ENCODE measurements around the gene SLC4A8. TPM values are rescaled to one million over a fixed set of nuclear protein-coding genes. Genes with fewer than 3 reads are reported as not detected.

SLC4A8 gene
- total RNA-seq, 1 donor = 3.3 TPM

DNA sequence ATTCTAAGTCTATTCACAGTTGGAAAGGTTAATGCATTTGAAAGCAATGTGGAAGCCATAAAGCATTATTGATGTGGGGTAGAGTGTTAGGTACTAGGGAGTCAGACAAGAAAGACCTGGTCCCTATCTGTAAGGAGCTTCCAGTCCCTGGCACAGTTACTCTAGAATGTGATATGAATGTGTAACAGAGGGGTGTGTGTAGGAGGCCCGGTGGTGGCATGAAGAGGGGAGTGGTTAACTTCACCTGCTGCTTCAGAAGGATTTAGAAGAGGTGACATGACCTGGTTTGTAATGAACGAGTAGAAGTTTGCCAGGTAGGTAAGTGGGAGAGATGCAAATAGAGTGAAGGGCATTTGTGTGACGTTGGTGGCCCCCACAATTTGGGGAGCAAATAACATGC is 18.3 kb upstream of the SLC4A8 start:
- Histone ChIP-seq H3K4me3 (ENCODE audit: low read length) (no peak overlapping the region), H3K9me3 (ENCODE audit: low read depth, low read length) (no peaks in the 10 kb centered on the region), H3K27me3 (ENCODE audit: insufficient read depth, low read length) (no peaks in the 10 kb centered on the region), H3K4me1 (ENCODE audit: insufficient read depth, low read length) (peaks cover 17% of the 10 kb centered on the region)

DNA sequence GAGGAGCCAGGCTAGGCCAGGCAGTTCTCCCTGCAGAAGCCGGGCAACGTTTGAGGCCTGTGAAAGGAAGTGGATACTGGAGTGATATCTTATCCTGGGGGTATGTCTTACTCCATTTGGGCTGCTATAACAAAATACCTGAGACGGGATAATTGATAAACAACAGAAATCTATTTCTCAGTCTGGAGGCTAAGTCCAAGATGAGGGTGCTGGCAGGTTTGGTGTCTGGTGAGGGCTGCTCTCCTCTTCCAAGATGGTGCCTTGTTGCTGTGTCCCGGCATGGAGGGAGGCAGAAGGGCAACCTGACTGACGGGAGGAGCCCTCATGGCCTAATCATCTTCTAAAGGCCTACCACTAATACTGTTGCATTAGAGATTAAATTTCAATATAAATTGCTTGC is 17.8 kb upstream of the SLC4A8 start:
- Histone ChIP-seq H3K27me3 (ENCODE audit: insufficient read depth, low read length) (no peaks in the 10 kb centered on the region), H3K4me3 (ENCODE audit: low read length) (no peak overlapping the region), H3K9me3 (ENCODE audit: low read depth, low read length) (no peaks in the 10 kb centered on the region), H3K4me1 (ENCODE audit: insufficient read depth, low read length) (peaks cover 17% of the 10 kb centered on the region)

DNA sequence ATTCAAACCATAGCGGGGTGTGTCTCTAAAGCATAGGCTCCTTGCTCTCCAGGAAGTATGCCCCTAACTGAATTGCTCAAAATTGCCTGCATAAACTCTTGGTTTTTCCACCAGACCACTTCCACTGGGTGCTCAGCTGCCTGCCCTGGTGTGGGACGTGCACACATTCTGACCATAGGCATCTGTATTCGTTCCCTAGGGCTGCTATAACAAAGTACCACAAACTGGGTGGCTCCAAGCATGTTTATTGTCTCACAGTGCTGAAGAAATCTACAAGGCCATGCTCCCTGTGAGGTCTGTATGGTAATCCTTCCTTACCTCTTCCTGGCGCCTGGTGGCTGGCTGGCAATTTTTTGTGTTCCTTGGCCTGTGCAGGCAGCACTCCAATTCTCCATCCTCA is 17.0 kb upstream of the SLC4A8 start:
- Histone ChIP-seq H3K4me3 (ENCODE audit: low read length) (no peak overlapping the region), H3K27me3 (ENCODE audit: insufficient read depth, low read length) (no peaks in the 10 kb centered on the region), H3K4me1 (ENCODE audit: insufficient read depth, low read length) (peaks cover 17% of the 10 kb centered on the region), H3K9me3 (ENCODE audit: low read depth, low read length) (no peaks in the 10 kb centered on the region)

DNA sequence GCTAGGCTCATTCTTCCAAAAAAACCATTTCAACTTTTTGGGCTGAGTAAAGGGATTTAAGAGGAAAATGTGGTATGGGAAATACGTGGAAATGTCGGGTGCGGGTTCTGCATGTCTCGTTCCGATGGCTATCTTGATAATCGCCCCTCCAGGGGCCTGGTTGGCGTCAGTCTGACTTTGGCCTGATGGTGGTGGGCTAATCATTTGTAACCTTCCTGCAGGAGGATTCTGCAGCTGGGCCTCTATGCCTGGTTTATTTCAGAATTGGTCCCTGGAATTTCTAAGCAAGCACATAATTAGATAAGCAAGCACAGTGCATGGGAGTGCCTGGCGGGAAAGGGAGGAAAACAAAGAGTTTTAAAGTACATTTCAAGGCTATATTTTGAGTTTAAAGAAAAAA is 14.8 kb upstream of the SLC4A8 start:
- no peaks in the 10 kb centered on the region for H3K9me3 ChIP-seq (ENCODE audit: low read depth, low read length)
- H3K27me3 ChIP-seq (ENCODE audit: insufficient read depth, low read length) = no peaks in the 10 kb centered on the region
- H3K4me3 ChIP-seq (ENCODE audit: low read length) = no peak overlapping the region
- H3K4me1 ChIP-seq (ENCODE audit: insufficient read depth, low read length) = no peaks in the 10 kb centered on the region

DNA sequence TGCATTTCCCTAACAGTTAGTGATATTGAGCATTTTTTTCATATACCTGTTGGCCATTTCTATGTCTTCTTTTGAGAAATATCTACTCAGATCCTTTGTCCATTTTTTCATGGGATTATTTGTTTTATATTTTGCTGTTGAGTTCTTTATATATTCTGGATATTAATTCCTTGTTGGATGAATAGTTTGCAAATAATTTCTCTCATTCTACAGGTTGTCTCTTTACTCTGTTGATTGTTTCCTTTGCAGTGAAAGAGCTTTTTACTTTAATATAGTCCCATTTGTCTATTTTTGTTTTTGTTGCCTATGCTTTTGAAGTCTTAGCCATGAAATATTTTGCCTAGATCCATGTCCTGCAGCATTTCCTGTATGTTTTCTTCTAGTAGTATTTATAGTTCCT is 11.5 kb upstream of the SLC4A8 start:
- Histone ChIP-seq H3K27me3 (ENCODE audit: insufficient read depth, low read length) (no peaks in the 10 kb centered on the region), H3K4me1 (ENCODE audit: insufficient read depth, low read length) (no peaks in the 10 kb centered on the region), H3K4me3 (ENCODE audit: low read length) (no peak overlapping the region)

DNA sequence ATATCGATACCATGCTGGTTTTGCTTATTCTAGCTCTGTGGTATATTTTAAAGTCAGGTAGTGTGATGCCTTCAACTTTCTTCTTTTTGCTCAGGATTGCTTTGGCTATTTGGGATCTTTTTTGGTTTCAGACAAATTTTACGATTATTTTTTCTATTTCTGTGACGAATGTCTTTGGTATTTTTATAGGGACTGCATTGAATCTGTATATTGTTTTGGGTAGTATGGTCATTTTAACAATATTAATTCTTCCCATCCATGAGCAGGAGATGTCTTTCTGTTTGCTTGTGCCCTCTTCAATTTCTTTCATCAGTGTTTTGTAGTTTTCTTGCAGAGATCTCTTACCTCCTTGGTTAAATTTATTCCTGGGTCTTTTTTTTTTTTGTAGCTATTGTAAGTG is 10.8 kb upstream of the SLC4A8 start:
- H3K9me3 ChIP-seq (ENCODE audit: low read depth, low read length) = no peaks in the 10 kb centered on the region
- no peaks in the 10 kb centered on the region for H3K4me1 ChIP-seq (ENCODE audit: insufficient read depth, low read length)
- no peak overlapping the region for H3K4me3 ChIP-seq (ENCODE audit: low read length)
- H3K27me3 ChIP-seq (ENCODE audit: insufficient read depth, low read length) = no peaks in the 10 kb centered on the region

More for the DNA sequence above, 11.5 kb upstream of the SLC4A8 start:
- no peaks in the 10 kb centered on the region for H3K9me3 ChIP-seq (ENCODE audit: low read depth, low read length)

DNA sequence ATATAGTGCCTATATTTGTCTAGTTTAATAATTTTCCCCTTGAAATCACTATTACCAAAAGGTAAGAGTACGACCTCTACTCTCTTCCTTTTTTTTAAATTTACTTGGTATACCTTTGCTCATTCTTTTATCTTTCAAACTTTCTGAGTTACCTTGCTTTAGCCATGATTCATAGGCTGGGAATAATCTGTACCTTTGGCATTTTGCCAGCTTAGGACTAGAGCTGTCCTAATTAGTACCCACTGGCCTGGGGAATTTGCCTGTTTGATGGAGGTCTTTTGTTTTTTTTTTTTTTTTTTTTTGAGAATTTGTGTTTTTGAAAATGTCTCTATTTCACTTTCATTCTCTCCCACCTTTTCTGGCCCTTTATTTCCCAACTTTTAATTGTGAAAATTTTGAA is 8.7 kb upstream of the SLC4A8 start:
- Histone ChIP-seq H3K4me1 (ENCODE audit: insufficient read depth, low read length) (no peaks in the 10 kb centered on the region), H3K4me3 (ENCODE audit: low read length) (no peak overlapping the region), H3K9me3 (ENCODE audit: low read depth, low read length) (no peaks in the 10 kb centered on the region), H3K27me3 (ENCODE audit: insufficient read depth, low read length) (no peaks in the 10 kb centered on the region)

DNA sequence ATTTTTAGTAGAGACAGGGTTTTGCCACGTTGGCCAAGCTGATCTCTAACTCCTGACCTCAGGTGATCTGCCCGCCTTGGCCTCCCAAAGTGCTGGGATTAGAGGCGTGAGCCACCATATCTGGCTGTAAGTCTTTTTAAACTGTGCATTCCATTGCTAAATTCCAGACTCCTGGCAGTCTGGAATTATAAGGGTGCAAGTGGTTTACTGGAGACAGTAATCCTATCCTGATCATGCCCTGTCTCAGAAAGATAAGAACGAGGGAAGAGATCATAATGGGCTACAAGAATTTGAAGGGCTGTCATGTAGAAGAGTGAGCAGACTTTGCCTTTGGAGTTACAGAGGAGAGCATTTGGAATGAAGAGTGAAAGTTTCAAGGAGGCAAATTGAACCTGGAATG is 6.8 kb upstream of the SLC4A8 start:
- Histone ChIP-seq H3K9me3 (ENCODE audit: low read depth, low read length) (no peaks in the 10 kb centered on the region), H3K4me3 (ENCODE audit: low read length) (no peak overlapping the region)

DNA sequence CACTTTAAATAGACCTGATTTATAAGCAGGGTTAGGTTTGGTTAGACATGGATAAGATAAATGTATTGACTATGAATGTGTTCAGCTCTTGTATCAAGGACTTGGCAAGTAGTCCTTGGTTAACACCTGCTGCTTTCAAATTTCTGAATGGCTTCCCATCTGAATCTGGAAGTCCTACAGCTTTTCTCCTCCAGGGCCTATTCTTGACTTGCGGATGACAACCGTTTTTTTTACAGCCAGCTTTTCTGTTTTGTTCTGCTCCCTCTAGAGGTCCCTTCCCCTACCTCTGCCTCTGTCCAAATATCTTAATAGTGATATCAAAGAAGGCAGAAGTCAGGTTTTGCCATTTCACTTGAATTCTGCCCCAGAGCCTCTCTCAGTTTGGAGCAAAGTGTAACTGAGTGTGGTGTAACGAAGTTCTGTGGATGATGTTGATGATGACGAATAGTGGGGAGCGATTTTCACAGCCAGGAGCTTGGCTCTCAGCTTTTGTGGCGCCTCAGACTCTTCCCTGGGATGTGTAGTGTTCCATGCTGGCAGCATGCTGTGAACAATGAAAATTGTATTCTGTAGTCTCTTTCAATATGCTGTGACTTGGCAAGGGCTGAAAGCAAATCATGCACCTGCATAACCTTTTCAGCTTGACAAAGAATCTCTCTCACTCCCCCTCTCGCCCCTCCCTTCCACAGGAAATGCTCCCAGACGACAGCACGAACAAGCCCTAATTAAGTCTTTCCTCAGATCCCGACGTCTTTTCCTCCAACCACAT is 5.0 kb upstream of the SLC4A8 start:
- Histone ChIP-seq H3K4me1 (ENCODE audit: insufficient read depth, low read length) (peaks cover 6% of the 10 kb centered on the region), H3K27me3 (ENCODE audit: insufficient read depth, low read length) (no peaks in the 10 kb centered on the region), H3K4me3 (ENCODE audit: low read length) (no peak overlapping the region), H3K9me3 (ENCODE audit: low read depth, low read length) (no peaks in the 10 kb centered on the region)

More for the DNA sequence above, 6.8 kb upstream of the SLC4A8 start:
- no peaks in the 10 kb centered on the region for H3K4me1 ChIP-seq (ENCODE audit: insufficient read depth, low read length)
- H3K27me3 ChIP-seq (ENCODE audit: insufficient read depth, low read length) = no peaks in the 10 kb centered on the region

DNA sequence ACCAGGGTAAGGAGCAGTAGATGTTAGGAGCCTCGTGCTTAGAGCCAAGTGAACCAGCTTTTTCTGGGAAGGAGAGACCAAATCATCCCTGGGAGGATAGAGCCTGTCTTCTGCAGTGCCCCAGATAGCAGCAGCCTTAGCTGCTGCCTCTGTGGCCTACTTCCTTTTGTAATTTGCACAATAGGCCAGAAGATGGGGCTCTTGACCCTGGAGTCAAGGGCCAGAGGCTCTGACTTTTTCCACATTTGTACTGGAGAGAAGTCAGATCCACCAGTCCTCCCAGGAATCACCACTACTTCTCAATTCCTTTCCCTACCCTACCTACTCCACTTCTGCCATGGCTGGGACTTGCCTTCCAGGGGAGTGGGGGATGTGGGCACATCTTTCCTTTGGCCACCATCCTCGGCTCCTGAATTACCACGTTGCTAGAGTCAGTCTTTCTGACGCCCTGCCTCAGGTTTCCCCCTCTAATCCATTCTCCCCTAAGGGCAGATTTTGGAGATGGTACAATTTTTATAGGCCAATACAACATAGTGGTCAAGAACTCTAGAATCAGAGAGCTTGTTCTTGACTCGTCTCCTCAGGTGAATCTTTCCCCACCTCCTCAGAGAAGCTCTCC is 3.3 kb upstream of the SLC4A8 start:
- H3K27me3 ChIP-seq (ENCODE audit: insufficient read depth, low read length) = no peaks in the 10 kb centered on the region
- no peaks in the 10 kb centered on the region for H3K9me3 ChIP-seq (ENCODE audit: low read depth, low read length)
- H3K4me1 ChIP-seq (ENCODE audit: insufficient read depth, low read length) = peaks cover 14% of the 10 kb centered on the region
- no peak overlapping the region for H3K4me3 ChIP-seq (ENCODE audit: low read length)

DNA sequence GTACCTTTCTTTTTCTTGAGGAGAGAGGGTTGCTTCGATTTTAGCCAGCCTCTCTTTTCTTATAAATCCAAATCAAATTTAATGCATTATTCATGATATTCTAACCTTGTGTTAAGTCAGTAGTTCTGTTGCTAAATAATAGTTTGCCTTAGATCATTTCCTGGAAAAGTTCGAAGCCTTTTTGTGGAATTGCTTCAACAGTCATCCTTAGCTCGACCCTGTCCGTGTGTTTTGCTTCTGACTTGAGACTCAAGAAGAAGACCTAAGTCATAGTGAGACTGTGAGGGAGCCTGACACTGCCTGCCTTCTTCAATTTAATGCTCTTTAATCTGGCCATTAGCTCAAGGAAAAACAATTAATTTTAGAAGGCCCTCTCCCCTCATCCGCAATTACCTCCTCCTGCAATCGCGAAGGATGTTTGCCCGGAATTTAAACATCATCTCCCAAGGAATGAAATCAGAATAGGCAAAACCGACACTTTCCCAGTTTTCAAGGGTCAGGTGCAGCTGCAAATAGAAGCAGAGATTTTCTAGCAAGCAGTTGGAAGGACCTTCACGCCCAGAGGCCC is 453 bp upstream of the SLC4A8 start:
- no peaks in the 10 kb centered on the region for H3K27me3 ChIP-seq (ENCODE audit: insufficient read depth, low read length)
- peaks cover 14% of the 10 kb centered on the region for H3K4me1 ChIP-seq (ENCODE audit: insufficient read depth, low read length)
- H3K9me3 ChIP-seq (ENCODE audit: low read depth, low read length) = no peaks in the 10 kb centered on the region
- H3K4me3 ChIP-seq (ENCODE audit: low read length) = peak overlapping the region; percentile 51

DNA sequence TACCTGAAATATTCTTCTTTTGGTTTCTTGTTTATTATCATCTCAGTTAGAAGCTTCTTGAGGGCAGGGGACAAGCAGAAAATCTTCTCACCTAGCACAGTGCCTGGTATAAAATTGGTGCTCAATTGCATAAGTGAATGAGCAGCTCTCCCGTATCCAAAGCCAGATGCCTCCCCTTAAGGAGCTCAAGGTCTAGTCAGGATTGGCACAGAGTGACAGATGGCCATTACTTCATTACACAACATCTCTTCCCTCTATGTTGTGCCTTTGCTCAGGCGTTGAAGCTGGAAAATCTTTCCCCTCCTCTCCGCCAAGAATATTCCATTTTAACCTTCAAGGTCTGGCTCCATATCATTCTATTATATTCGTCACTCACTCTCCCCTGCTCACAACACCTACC is 3.6 kb downstream of the SLC4A8 start:
- no peaks in the 10 kb centered on the region for H3K27me3 ChIP-seq (ENCODE audit: insufficient read depth, low read length)
- peaks cover 19% of the 10 kb centered on the region for H3K4me1 ChIP-seq (ENCODE audit: insufficient read depth, low read length)
- H3K9me3 ChIP-seq (ENCODE audit: low read depth, low read length) = no peaks in the 10 kb centered on the region
- H3K4me3 ChIP-seq (ENCODE audit: low read length) = no peak overlapping the region

DNA sequence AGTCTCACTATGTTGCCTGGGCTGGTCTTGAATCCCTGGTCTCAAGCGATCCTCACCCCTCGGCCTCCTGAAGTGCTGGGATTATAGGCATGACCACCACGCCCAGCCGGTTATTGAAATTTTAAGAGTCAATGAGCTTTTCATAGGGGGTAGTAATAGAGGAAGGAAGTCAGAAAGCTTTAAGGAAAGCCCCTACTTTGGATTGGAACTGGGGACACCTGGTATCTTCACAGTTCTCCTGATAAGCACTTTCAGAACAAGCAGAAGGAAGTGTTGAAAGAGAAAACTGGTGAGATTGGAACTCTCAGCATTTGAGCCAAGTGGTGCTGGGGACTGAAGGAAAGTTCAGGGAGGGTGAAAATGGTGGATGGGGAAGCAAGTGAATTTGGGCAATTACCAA is 5.1 kb downstream of the SLC4A8 start:
- Histone ChIP-seq H3K4me1 (ENCODE audit: insufficient read depth, low read length) (peaks cover 12% of the 10 kb centered on the region), H3K27me3 (ENCODE audit: insufficient read depth, low read length) (no peaks in the 10 kb centered on the region), H3K4me3 (ENCODE audit: low read length) (no peak overlapping the region), H3K9me3 (ENCODE audit: low read depth, low read length) (no peaks in the 10 kb centered on the region)

DNA sequence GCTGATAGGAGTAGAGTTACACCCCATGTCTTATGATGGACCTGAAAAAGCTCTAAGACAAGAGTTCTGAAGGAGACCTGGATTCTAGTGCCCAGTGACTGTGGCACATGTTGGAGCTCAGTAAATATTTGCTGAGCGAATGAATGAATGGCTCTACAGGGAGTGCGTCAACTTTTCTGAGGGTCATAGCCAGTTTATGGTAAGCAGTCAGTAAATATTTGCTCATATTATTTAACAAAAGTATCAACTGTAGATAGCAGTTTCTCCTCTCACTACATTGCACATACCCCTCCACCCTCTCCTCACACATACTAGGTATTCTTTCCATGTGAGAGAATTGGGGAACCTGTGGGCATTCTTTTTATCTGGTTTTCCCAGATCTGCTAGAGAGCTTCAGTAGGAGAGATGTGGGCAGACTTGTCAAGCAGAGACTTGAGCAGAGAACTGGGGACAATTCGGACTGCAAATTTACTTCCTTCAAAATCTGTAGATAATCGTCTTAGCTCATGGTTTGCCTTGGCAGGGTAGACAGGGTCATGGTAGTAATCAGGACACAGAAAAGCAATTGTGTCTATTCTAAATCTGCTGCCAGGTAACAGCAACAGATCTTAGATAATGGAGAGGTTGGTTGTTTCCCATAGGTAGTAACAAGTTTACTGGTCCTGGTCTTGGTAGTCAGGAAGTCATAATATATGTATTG is 5.7 kb downstream of the SLC4A8 start:
- no peaks in the 10 kb centered on the region for H3K9me3 ChIP-seq (ENCODE audit: low read depth, low read length)
- no peak overlapping the region for H3K4me3 ChIP-seq (ENCODE audit: low read length)
- H3K4me1 ChIP-seq (ENCODE audit: insufficient read depth, low read length) = peaks cover 5% of the 10 kb centered on the region
- no peaks in the 10 kb centered on the region for H3K27me3 ChIP-seq (ENCODE audit: insufficient read depth, low read length)

DNA sequence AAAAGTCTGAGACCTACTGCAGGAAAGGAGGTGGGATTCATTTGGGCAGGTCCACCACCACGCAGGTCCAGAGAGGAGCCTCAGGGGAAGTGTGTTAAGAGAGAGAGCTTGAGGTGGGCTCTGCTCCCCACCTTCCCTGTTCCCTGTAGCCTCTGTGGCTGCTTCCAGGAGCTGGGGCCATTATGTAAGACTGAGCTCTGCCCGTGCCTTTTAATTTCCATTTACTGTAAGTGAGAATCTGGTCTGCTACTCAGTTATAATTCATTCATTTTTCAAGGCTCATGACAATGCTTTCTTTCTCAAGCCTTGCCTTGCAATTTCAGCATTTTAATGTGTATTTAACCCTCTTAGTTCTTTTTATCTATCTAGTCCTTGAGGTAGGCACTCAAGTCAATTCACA is 8.3 kb downstream of the SLC4A8 start:
- no peaks in the 10 kb centered on the region for H3K27me3 ChIP-seq (ENCODE audit: insufficient read depth, low read length)
- peaks cover 5% of the 10 kb centered on the region for H3K4me1 ChIP-seq (ENCODE audit: insufficient read depth, low read length)
- H3K9me3 ChIP-seq (ENCODE audit: low read depth, low read length) = no peaks in the 10 kb centered on the region
- H3K4me3 ChIP-seq (ENCODE audit: low read length) = no peak overlapping the region
